ENCODE results near the gene MYO7B.

MYO7B gene

DNA sequence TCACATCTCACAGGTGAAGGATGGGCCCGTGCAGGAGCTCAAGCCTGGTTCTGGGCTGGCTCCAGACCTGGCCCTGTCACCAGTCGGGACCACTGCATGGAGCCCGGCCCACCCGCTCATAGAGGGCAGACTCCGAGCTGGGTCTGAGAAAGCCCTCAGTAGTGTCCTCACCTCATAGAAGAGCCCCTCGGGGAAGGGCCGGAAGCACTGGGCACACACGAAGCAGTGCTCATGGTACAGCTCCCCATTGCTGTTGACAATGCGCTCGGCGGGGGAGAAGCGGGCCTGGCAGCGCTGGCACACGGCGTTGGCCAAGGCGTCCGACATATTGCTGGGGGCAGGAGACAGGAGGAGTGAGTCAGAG, 121.7 kb downstream of the MYO7B start:
- TF ChIP-seq, protein P1, sequence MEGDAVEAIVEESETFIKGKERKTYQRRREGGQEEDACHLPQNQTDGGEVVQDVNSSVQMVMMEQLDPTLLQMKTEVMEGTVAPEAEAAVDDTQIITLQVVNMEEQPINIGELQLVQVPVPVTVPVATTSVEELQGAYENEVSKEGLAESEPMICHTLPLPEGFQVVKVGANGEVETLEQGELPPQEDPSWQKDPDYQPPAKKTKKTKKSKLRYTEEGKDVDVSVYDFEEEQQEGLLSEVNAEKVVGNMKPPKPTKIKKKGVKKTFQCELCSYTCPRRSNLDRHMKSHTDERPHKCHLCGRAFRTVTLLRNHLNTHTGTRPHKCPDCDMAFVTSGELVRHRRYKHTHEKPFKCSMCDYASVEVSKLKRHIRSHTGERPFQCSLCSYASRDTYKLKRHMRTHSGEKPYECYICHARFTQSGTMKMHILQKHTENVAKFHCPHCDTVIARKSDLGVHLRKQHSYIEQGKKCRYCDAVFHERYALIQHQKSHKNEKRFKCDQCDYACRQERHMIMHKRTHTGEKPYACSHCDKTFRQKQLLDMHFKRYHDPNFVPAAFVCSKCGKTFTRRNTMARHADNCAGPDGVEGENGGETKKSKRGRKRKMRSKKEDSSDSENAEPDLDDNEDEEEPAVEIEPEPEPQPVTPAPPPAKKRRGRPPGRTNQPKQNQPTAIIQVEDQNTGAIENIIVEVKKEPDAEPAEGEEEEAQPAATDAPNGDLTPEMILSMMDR (IDR thresholded peaks at IDR 0.05; ENCODE audit: low read depth, low read length, missing control alignments): no peak
- H3K36me3 ChIP-seq (replicated peaks): no peaks in the 10 kb centered on the region
- DNase-seq: no peak
- no peak overlapping the region for H3K27ac ChIP-seq
- H3K27me3 ChIP-seq (replicated peaks): no peaks in the 10 kb centered on the region
- in situ Hi-C loops (cut with HindIII; ENCODE audit: low pct_ligation_motif_present, low sequenced_read_pairs): no loop called here
- H3K4me3 ChIP-seq (ENCODE audit: low read depth, low read length): no peak overlapping the region

DNA sequence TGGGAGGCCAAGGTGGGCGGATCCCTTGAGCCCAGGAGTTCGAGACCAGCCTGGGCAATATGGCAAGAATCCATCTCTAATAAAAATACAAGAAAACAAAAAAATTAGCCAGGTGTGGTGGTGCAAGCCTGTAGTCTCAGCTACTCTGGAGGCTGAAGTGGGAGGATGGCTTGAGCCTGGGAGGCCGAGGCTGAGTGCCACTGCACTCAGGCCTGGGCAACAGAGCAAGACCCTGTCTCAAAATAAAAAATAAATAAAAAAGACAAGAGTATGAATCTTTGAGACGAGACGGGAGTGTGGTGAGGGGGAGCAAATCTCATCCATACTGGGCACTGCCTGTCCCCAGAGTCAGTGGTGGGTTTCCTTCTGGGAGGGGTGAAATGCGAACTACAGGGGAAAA, 122.7 kb downstream of the MYO7B start:
- H3K36me3 ChIP-seq (replicated peaks): no peaks in the 10 kb centered on the region
- in situ Hi-C loops (cut with HindIII; ENCODE audit: low pct_ligation_motif_present, low sequenced_read_pairs): no loop called here
- H3K27me3 ChIP-seq (replicated peaks): no peaks in the 10 kb centered on the region

DNA sequence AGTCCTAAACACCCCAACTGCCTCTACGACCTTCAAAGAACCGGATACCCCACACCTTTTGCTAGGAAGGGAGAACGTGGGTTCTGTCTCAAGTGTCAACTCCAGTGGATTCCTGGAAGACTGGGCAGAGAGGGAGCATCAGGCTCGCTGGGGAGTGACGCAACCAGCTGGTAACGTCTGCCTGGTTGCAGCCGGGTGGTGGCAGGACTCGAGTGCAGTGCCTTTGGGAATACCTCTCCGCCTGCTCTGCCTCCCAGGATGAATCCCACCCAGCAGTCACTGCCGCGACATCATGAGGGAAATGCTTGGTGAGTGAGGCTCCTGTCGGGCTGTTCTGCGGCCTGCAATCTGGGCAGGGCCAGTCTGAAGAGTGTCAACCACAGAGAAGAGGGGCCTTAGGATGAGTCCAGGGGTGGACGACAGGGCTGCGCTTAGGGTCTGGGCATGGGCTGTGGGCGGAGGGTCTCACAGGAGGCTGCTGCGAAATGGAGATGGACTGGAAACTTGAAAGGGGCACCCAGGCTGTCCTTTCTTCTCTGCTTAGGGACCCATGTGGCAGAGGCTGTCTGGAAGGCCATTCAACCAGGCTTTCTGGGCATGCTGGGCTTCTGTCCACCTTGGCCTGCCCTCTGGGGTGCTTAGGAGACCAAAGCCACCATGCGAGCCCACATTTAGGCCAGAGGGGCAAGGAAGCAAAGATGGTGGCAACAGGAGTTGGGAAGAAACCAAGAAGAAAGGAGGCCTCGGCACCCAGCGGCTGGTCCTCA, 123.3 kb downstream of the MYO7B start:
- Histone ChIP-seq H3K4me3 (ENCODE audit: low read depth, low read length) (no peak overlapping the region), H3K27me3 (replicated peaks) (no peaks in the 10 kb centered on the region), H3K27ac (no peak overlapping the region), H3K36me3 (replicated peaks) (no peaks in the 10 kb centered on the region)
- TF ChIP-seq, protein P1 (IDR thresholded peaks at IDR 0.05; ENCODE audit: low read depth, low read length, missing control alignments): no peak
- in situ Hi-C loops (cut with HindIII; ENCODE audit: low pct_ligation_motif_present, low sequenced_read_pairs): no loop called here
- DNase-seq: no peak

More for the DNA sequence above, 122.7 kb downstream of the MYO7B start:
- Histone ChIP-seq H3K27ac (no peak overlapping the region), H3K4me3 (ENCODE audit: low read depth, low read length) (no peak overlapping the region)
- DNase-seq: no peak
- TF ChIP-seq, protein P1 (IDR thresholded peaks at IDR 0.05; ENCODE audit: low read depth, low read length, missing control alignments): no peak

DNA sequence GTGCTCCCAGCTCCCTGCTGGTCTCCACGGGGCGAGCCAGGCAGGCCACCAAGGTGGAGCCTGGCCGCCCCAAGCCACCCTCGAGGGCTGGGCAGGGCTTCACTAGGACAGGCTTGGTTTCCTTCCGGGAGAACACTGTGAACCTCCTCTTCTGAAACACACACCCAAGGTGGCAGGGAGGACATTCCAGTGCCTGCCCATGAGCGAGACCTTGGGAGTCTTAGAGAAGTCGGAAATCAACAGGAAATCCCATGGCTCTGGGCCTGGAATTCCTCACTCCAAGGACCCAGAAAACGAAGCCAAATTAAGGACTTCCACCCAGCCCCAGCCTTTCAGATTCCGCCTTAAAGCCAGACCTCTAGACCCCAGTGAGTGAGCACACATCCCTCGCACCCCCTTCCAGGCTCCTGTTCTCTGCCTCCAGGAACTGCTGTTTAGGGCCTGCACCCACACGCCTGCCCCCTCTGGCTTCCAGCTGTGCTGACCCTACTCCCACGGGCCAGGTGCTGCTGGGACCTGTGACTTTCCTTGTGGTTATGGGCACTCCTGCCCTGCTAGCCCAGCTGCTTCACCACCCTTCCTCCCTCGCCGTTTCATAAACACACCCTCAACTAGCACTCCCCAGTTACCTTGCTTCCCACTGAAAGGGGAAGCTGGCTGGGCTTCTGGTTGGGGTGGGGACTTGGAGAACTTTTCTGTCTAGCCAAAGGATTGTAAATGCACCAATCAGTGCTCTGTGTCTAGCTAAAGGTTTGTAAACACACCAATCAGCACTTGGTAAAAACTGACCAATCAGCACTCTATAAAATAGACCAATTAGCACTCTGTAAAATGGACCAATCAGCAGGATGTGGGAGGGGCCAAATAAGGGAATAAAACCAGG, 124.2 kb downstream of the MYO7B start:
- no peak for DNase-seq
- Histone ChIP-seq H3K27me3 (replicated peaks) (peaks cover 2% of the 10 kb centered on the region), H3K36me3 (replicated peaks) (no peaks in the 10 kb centered on the region), H3K4me3 (ENCODE audit: low read depth, low read length) (no peak overlapping the region), H3K27ac (no peak overlapping the region)
- in situ Hi-C loops (cut with HindIII; ENCODE audit: low pct_ligation_motif_present, low sequenced_read_pairs): no loop called here
- TF ChIP-seq, protein P1 (IDR thresholded peaks at IDR 0.05; ENCODE audit: low read depth, low read length, missing control alignments): no peak

DNA sequence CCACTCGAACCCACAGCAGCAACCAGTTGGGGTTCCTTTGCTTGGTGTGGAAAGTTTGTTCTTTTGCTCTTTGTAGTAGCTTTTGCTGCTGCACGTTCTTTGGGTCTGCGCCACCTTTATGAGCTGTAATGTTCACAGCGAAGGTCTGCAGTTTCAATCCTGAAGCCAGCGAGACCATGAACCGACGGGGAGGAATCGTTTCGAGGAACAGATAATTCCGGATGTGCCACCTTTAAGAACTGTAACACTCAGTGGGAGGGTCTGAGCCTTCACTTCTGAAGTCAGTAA, 124.8 kb downstream of the MYO7B start:
- DNase-seq: no peak
- in situ Hi-C loops (cut with HindIII; ENCODE audit: low pct_ligation_motif_present, low sequenced_read_pairs): no loop called here
- no peak overlapping the region for H3K27ac ChIP-seq
- H3K4me3 ChIP-seq (ENCODE audit: low read depth, low read length): no peak overlapping the region
- H3K36me3 ChIP-seq (replicated peaks): no peaks in the 10 kb centered on the region
- TF ChIP-seq, protein P1 (IDR thresholded peaks at IDR 0.05; ENCODE audit: low read depth, low read length, missing control alignments): no peak
- H3K27me3 ChIP-seq (replicated peaks): peaks cover 2% of the 10 kb centered on the region

Measured in brain microvascular endothelial cell (primary cell).